MM.1S (cell line): ENCODE measurements around the gene CD44.

Source experiments
- CTCF ChIP-seq: fragments of 300-600 bp; sonication (generic); IDR thresholded peaks from 2 replicates; pipeline ENCODE4 v1.5.1; 2016; ENCODE audit warnings: antibody characterized with exemption, low read length, mixed read lengths
- EZH2 ChIP-seq: fragments of 300-600 bp; sonication (generic); optimal IDR thresholded peaks from 2 replicates; pipeline ENCODE3; 2017; ENCODE audit warnings: low read depth, mild to moderate bottlenecking, antibody characterized with exemption, low read length, mixed read lengths
- EZH2phosphoT487 ChIP-seq: fragments of 300-600 bp; sonication (generic); IDR thresholded peaks from 2 replicates; pipeline ENCODE4 v1.6.1; 2018; ENCODE audit warnings: antibody characterized with exemption, low read length

DNA sequence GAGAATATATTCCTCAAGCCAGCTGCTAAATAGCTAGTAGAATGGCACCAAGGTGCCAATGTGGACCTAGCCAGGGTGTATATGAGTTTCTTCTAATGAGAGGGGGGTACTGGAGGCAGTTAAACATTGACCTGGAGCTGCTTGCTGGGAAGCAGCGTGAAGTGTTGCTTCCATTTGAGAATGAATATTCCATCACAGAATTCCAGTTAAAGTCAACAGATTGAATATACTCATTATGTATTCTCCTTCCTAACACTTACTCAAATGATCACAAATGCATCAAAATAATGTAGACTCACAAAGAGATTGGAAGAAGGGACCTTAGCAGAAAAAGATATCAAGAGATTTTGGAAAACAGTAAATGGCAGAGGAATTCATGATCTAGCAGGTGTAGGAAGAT lies 102.1 kb downstream of the CD44 start:
- TF ChIP-seq CTCF (no peak), EZH2 (no peak), EZH2phosphoT487 (no peak)
